Vagina (tissue), 2 donors: ENCODE data around the gene ADGRL3. TPM values are rescaled to one million over a fixed set of nuclear protein-coding genes. Genes with fewer than 3 reads are reported as not detected.

Source experiments
- DNase-seq, 2 donors: peaks; one replicate each; pipeline ENCODE4 v3.0.0-alpha.2; 2017; ENCODE audit errors: extremely low spot score in 2 of 2
- H3K27ac ChIP-seq: fragments of 200-600 bp; sonication (generic); one replicate; pipeline ENCODE4 v1.5.1; 2019
- H3K27me3 ChIP-seq: fragments of 200-600 bp; sonication (generic); one replicate; pipeline ENCODE4 v1.5.1; 2019
- H3K36me3 ChIP-seq, 2 donors: fragments of 200-600 bp; sonication (generic); one replicate each; pipeline ENCODE4 v1.5.1; 2017 to 2019
- H3K4me1 ChIP-seq: fragments of 200-600 bp; sonication (generic); one replicate; pipeline ENCODE4 v1.5.1; 2019
- H3K4me3 ChIP-seq, 2 donors: fragments of 200-600 bp; sonication (generic); 1 replicate in 1 of 2; 2 replicates in 1 of 2; pipeline ENCODE4 v1.5.1; 2016 to 2019
- H3K9me3 ChIP-seq: fragments of 200-600 bp; sonication (generic); one replicate; pipeline ENCODE4 v1.5.1; 2019
- CTCF ChIP-seq, 3 experiments: fragments of 450-650 bp in 2 of 3; fragments of 200-600 bp in 1 of 3; sonication (generic) in 1 of 3; IDR thresholded peaks; one replicate each; pipeline ENCODE4 v1.5.1; 2017 to 2019; ENCODE audit warnings: antibody characterized with exemption in 3 of 3, mild to moderate bottlenecking in 2 of 3, moderate library complexity in 2 of 3
- POLR2A ChIP-seq, 2 donors: fragments of 450-650 bp; IDR thresholded peaks; one replicate each; pipeline ENCODE4 v1.6.1; 2017; ENCODE audit warnings: antibody characterized with exemption in 2 of 2, mild to moderate bottlenecking in 2 of 2, moderate library complexity in 2 of 2
- POLR2AphosphoS5 ChIP-seq, 2 donors: sonication (generic); formaldehyde crosslinking; IDR thresholded peaks; one replicate each; pipeline ENCODE4 v1.9.0; 2017; ENCODE audit warnings: antibody characterized with exemption in 2 of 2, mild to moderate bottlenecking in 2 of 2, low read depth in 1 of 2; ENCODE audit not compliant: insufficient read depth in 1 of 2
- intact Hi-C: fragments of 100-400 bp; cut with DNase I; formaldehyde crosslinking; loops from one replicate; pipeline ENCODE4 v1.15.1; 2023
- total RNA-seq: library from RNA; depleted of rRNA; stranded (reverse); fragments of >200 nt; gene quantifications from one replicate; pipeline ENCODE4 v1.2.3, GENCODE V29; 2016

Gene ADGRL3
- total RNA-seq, 1 donor from 2014 or later = 16.9 TPM

DNA sequence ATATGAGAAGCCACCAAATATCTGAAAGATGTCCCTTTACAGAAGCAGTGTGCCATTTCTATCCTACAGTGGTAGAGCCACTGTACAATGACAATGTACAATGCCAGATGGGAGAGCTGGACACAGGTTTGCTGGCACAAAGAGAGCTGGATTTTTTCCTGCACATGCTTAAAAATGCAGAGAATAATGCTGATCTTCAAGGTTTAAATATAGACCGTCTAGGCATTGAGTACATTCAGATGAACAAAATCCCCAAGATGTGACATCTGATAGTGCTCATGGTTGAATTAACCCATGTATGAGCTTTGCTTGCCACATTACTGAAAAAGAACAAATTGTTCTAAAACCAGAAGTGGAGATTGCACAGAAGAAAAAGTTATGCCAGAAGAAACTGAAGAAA is 11.7 kb downstream of the ADGRL3 start:
- H3K4me1 ChIP-seq = no peaks in the 10 kb centered on the region
- H3K27me3 ChIP-seq = no peaks in the 10 kb centered on the region
- no peak overlapping the region for H3K4me3 ChIP-seq
- intact Hi-C loops = no loop called here
- no peaks in the 10 kb centered on the region for H3K36me3 ChIP-seq
- no peak for DNase-seq
- no peak overlapping the region for H3K27ac ChIP-seq
- TF ChIP-seq POLR2A (IDR thresholded peaks at IDR 0.05) = no peak
- TF ChIP-seq POLR2AphosphoS5 (IDR thresholded peaks at IDR 0.05; ENCODE audit: insufficient read depth in 1 of 2, low read depth in 1 of 2) = no peak
- no peak for TF ChIP-seq CTCF (IDR thresholded peaks at IDR 0.05)
- no peaks in the 10 kb centered on the region for H3K9me3 ChIP-seq

GRCh38 chr4:61212788-61213187 is 12.7 kb downstream of the ADGRL3 start:
- Histone ChIP-seq H3K36me3 (no peaks in the 10 kb centered on the region), H3K27me3 (no peaks in the 10 kb centered on the region), H3K4me3 (no peak overlapping the region), H3K9me3 (no peaks in the 10 kb centered on the region), H3K4me1 (no peaks in the 10 kb centered on the region), H3K27ac (no peak overlapping the region)
- TF ChIP-seq POLR2A (IDR thresholded peaks at IDR 0.05) (no peak), POLR2AphosphoS5 (IDR thresholded peaks at IDR 0.05; ENCODE audit: insufficient read depth in 1 of 2, low read depth in 1 of 2) (no peak), CTCF (IDR thresholded peaks at IDR 0.05) (no peak)
- no peak for DNase-seq
- intact Hi-C loops = no loop called here

DNA sequence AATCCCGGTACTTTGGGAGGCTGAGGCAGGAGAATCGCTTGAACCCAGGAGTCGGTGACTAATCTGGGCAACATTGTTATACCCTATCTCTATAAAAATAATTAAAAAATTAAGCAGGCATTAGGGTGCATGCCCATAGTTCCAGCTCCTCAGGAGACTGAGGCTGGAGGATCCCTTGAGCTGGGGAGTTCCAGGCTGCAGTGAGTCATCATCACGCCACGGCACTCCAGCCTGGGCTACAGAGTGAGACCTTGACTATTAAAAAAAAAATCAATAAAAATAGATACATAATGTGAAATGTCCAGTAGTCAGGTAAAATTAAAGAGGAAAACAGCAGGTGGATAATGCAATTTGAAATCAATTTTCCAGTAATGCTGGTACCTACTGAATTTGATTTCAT is 14.6 kb downstream of the ADGRL3 start:
- intact Hi-C loops = no loop called here
- Histone ChIP-seq H3K27me3 (no peaks in the 10 kb centered on the region), H3K9me3 (no peaks in the 10 kb centered on the region), H3K36me3 (no peaks in the 10 kb centered on the region), H3K4me3 (no peak overlapping the region), H3K4me1 (no peaks in the 10 kb centered on the region), H3K27ac (no peak overlapping the region)
- TF ChIP-seq POLR2A (IDR thresholded peaks at IDR 0.05) = no peak
- TF ChIP-seq CTCF (IDR thresholded peaks at IDR 0.05) = no peak
- no peak for TF ChIP-seq POLR2AphosphoS5 (IDR thresholded peaks at IDR 0.05; ENCODE audit: insufficient read depth in 1 of 2, low read depth in 1 of 2)
- DNase-seq = no peak

DNA sequence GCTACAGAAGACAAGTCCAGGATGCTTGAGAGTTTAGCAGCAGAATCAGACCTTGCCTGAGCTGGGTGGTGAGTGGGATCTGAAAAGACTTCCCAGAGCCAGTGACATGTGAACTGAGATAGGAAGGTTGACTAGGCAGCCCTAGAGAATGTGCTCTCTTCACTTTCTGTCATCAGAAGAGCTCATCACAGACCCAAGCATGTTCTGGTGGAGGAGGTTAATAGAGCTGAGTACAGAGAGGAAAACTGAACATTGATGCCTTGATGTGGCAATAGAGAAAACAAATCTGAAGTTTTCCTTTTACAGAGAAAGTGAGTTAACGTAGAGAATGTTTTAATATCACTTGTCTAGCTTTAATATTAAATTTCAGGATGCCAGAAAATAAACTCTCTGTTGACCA is 17.1 kb downstream of the ADGRL3 start:
- DNase-seq = no peak
- intact Hi-C loops = no loop called here
- Histone ChIP-seq H3K9me3 (no peaks in the 10 kb centered on the region), H3K4me1 (no peaks in the 10 kb centered on the region), H3K4me3 (no peak overlapping the region), H3K36me3 (no peaks in the 10 kb centered on the region), H3K27ac (no peak overlapping the region), H3K27me3 (no peaks in the 10 kb centered on the region)
- TF ChIP-seq CTCF (IDR thresholded peaks at IDR 0.05) (no peak), POLR2AphosphoS5 (IDR thresholded peaks at IDR 0.05; ENCODE audit: insufficient read depth in 1 of 2, low read depth in 1 of 2) (no peak), POLR2A (IDR thresholded peaks at IDR 0.05) (no peak)

DNA sequence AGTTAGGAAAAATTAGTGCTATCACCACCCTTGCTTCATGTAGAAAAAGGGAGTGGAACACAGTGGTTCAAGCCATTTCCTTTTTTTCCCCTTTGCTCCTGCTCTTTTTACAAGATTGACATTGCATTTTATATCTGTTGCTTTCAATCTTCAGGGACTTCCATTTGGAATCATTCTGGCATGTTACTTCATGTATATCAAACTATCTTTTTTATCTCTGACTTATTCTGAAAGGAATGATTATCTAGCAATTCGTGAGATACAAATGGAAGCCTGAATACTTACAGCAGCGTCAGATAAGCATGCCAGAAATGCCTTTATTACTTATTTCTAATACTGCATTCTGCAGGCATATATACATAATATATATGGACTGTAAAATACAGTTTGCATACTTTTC is 20.4 kb downstream of the ADGRL3 start:
- no peak for TF ChIP-seq POLR2A (IDR thresholded peaks at IDR 0.05)
- no peak for TF ChIP-seq CTCF (IDR thresholded peaks at IDR 0.05)
- TF ChIP-seq POLR2AphosphoS5 (IDR thresholded peaks at IDR 0.05; ENCODE audit: insufficient read depth in 1 of 2, low read depth in 1 of 2) = no peak
- no peaks in the 10 kb centered on the region for H3K27me3 ChIP-seq
- no peak for DNase-seq
- no peaks in the 10 kb centered on the region for H3K9me3 ChIP-seq
- intact Hi-C loops = no loop called here
- no peak overlapping the region for H3K27ac ChIP-seq
- no peaks in the 10 kb centered on the region for H3K4me1 ChIP-seq
- no peaks in the 10 kb centered on the region for H3K36me3 ChIP-seq
- no peak overlapping the region for H3K4me3 ChIP-seq
